ENCODE results near the gene SH3BP2. TPM values are rescaled to one million over a fixed set of nuclear protein-coding genes. Genes with fewer than 3 reads are reported as not detected.

Gene SH3BP2
- total RNA-seq, 1 donor from 2014 or later, result 43.2 TPM

- TF ChIP-seq CTCF (IDR thresholded peaks at IDR 0.05), result no peak
- Mint-ChIP-seq H3K36me3 (ENCODE audit: low read depth) (peaks cover 70% of the 10 kb centered on the region), H3K4me3 (no peak overlapping the region), H3K4me1 (peaks cover 5% of the 10 kb centered on the region), H3K9me3 (no peaks in the 10 kb centered on the region), H3K27ac (no peak overlapping the region), H3K27me3 (no peaks in the 10 kb centered on the region)
- ATAC-seq (ENCODE audit: low read depth) (no peak), DNase-seq (no peak)
- intact Hi-C loops (cut with micrococcal nuclease), result no loop called here
- POLR2A ChIA-PET, result no interaction called here
- CTCF ChIA-PET, result interaction anchor here (0.6 kb wide), 1 partner anchor 8 kb away, joined by 3 read pairs; no protein-coding TSS in a partner anchor
Measured at GRCh38 chr4:2887343-2887742, 94.5 kb downstream of the SH3BP2 start.

GRCh38 chr4:2888886-2889285 lies 96.0 kb downstream of the SH3BP2 start:
- intact Hi-C loops (cut with micrococcal nuclease), result no loop called here
- Mint-ChIP-seq H3K27ac (no peak overlapping the region), H3K4me1 (peaks cover 5% of the 10 kb centered on the region), H3K27me3 (no peaks in the 10 kb centered on the region), H3K9me3 (no peaks in the 10 kb centered on the region), H3K4me3 (no peak overlapping the region), H3K36me3 (ENCODE audit: low read depth) (peaks cover 63% of the 10 kb centered on the region)
- ATAC-seq (ENCODE audit: low read depth) (no peak), DNase-seq (no peak)
- no peak for TF ChIP-seq CTCF (IDR thresholded peaks at IDR 0.05)
- ChIA-PET CTCF (no interaction called here), POLR2A (no interaction called here)

Other genes with a start within 250 kb of the SH3BP2 start
- 79.1 and 83.2 TPM in 2 replicates for gene TNIP2, start 36.7 kb upstream of the SH3BP2 start, total RNA-seq
- 326 and 340 TPM in 2 replicates for gene ADD1, start 50.8 kb downstream of the SH3BP2 start, total RNA-seq
- gene NOP14, start 170.3 kb downstream of the SH3BP2 start, total RNA-seq, result 56.3 and 57.3 TPM in 2 replicates
- gene GRK4, start 170.5 kb downstream of the SH3BP2 start, total RNA-seq, result 1.4 and 2.1 TPM in 2 replicates

Data from activated B cell treated with CpG ODN at 0.5 μM for 24 hours (primary cell).